H9 (cell line): ENCODE measurements around the gene SRCAP. TPM values are rescaled to one million over a fixed set of nuclear protein-coding genes. Genes with fewer than 3 reads are reported as not detected.

Experiments
- DNase-seq: peaks from one replicate; pipeline ENCODE4 v3.0.0-alpha.2; 2017
- H2AFZ ChIP-seq: one replicate; pipeline ENCODE4 v1.6.1; 2013; ENCODE audit warnings: mild to moderate bottlenecking, low read length, control low read depth, moderate library complexity
- H2AK5ac ChIP-seq: 2 replicates; pipeline ENCODE4 v1.6.1; 2013; ENCODE audit warnings: low read length, control low read depth, mixed read lengths; ENCODE audit not compliant: insufficient read length
- H2BK120ac ChIP-seq: one replicate; pipeline ENCODE4 v1.6.1; 2013; ENCODE audit warnings: low read depth, mild to moderate bottlenecking, low read length, control low read depth, inconsistent platforms; ENCODE audit not compliant: poor library complexity, severe bottlenecking
- H2BK12ac ChIP-seq: 2 replicates; pipeline ENCODE4 v1.6.1; 2013; ENCODE audit warnings: low read length, control low read depth, mixed read lengths, low read depth; ENCODE audit not compliant: insufficient read length
- H2BK15ac ChIP-seq: 2 replicates; pipeline ENCODE4 v1.6.1; 2013; ENCODE audit warnings: low read depth, low read length, control low read depth
- H2BK20ac ChIP-seq: one replicate; pipeline ENCODE4 v1.6.1; 2013; ENCODE audit warnings: low read depth, mild to moderate bottlenecking, low read length, control low read depth, inconsistent platforms; ENCODE audit not compliant: poor library complexity, severe bottlenecking
- H2BK5ac ChIP-seq: 2 replicates; pipeline ENCODE4 v1.6.1; 2013; ENCODE audit warnings: low read length, control low read depth, mixed read lengths; ENCODE audit not compliant: insufficient read length
- H3K14ac ChIP-seq: 2 replicates; pipeline ENCODE4 v1.6.1; 2013; ENCODE audit warnings: low read length, control low read depth; ENCODE audit not compliant: insufficient read depth
- H3K18ac ChIP-seq: 2 replicates; pipeline ENCODE4 v1.6.1; 2013; ENCODE audit warnings: low read depth, mild to moderate bottlenecking, mixed read lengths, low read length, control low read depth; ENCODE audit not compliant: insufficient read length
- H3K23ac ChIP-seq: 2 replicates; pipeline ENCODE4 v1.6.1; 2013; ENCODE audit warnings: low read length, control low read depth, mixed read lengths, low read depth; ENCODE audit not compliant: insufficient read length
- H3K23me2 ChIP-seq: 2 replicates; pipeline ENCODE4 v1.6.1; 2013; ENCODE audit warnings: low read depth, mild to moderate bottlenecking, mixed read lengths, low read length, control low read depth; ENCODE audit not compliant: insufficient read length, poor library complexity, severe bottlenecking
- H3K27ac ChIP-seq: 2 replicates; pipeline ENCODE4 v1.5.1; 2013; ENCODE audit warnings: low read length, control low read depth, mixed read lengths, low read depth; ENCODE audit not compliant: insufficient read length
- H3K27me3 ChIP-seq: 2 replicates; pipeline ENCODE4 v1.6.1; 2013; ENCODE audit warnings: low read length, control low read depth, inconsistent platforms; ENCODE audit not compliant: insufficient read depth
- H3K4ac ChIP-seq: 2 replicates; pipeline ENCODE4 v1.6.1; 2013; ENCODE audit warnings: low read depth, mild to moderate bottlenecking, control low read depth, inconsistent platforms, low read length, moderate library complexity
- H3K4me1 ChIP-seq: 2 replicates; pipeline ENCODE4 v1.6.1; 2013; ENCODE audit warnings: low read length, control low read depth, inconsistent platforms; ENCODE audit not compliant: insufficient read depth
- H3K4me2 ChIP-seq: 2 replicates; pipeline ENCODE4 v1.6.1; 2013; ENCODE audit warnings: low read length, control low read depth, mixed read lengths; ENCODE audit not compliant: insufficient read length, insufficient read depth
- H3K56ac ChIP-seq: 2 replicates; pipeline ENCODE4 v1.6.1; 2013; ENCODE audit warnings: low read depth, mild to moderate bottlenecking, mixed read lengths, low read length, control low read depth; ENCODE audit not compliant: insufficient read length
- H3K79me1 ChIP-seq: 2 replicates; pipeline ENCODE4 v1.6.1; 2013; ENCODE audit warnings: low read depth, mild to moderate bottlenecking, moderate library complexity, low read length, control low read depth, inconsistent platforms; ENCODE audit not compliant: insufficient read depth, poor library complexity, severe bottlenecking
- H3K79me2 ChIP-seq: 2 replicates; pipeline ENCODE4 v1.6.1; 2013; ENCODE audit warnings: low read length, control low read depth, inconsistent platforms; ENCODE audit not compliant: insufficient read depth
- H3K9ac ChIP-seq: 2 replicates; pipeline ENCODE4 v1.6.1; 2013; ENCODE audit warnings: low read length, control low read depth, mixed read lengths; ENCODE audit not compliant: insufficient read length; ENCODE audit errors: extremely low read depth
- H3K9me3 ChIP-seq: one replicate; pipeline ENCODE4 v1.6.1; 2013; ENCODE audit warnings: low read depth, low read length, inconsistent platforms; ENCODE audit not compliant: control insufficient read depth
- H3T11ph ChIP-seq: one replicate; pipeline ENCODE4 v1.6.1; 2013; ENCODE audit warnings: mild to moderate bottlenecking, low read length, control low read depth, inconsistent platforms
- H4K20me1 ChIP-seq: one replicate; pipeline ENCODE4 v1.6.1; 2013; ENCODE audit not compliant: control insufficient read depth, insufficient read length, insufficient read depth
- H4K5ac ChIP-seq: 2 replicates; pipeline ENCODE4 v1.6.1; 2013; ENCODE audit warnings: low read depth, mild to moderate bottlenecking, mixed read lengths, low read length, control low read depth; ENCODE audit not compliant: insufficient read length
- H4K8ac ChIP-seq: replicated peaks from 2 replicates; pipeline ENCODE4 v1.6.1; 2013; ENCODE audit warnings: low read length, control low read depth, mixed read lengths, low read depth; ENCODE audit not compliant: insufficient read length
- H4K91ac ChIP-seq: 2 replicates; pipeline ENCODE4 v1.6.1; 2013; ENCODE audit warnings: low read depth, mild to moderate bottlenecking, moderate library complexity, mixed read lengths, low read length, control low read depth; ENCODE audit not compliant: insufficient read length
- H3K27ac Mint-ChIP-seq, 3 experiments: 2 replicates in 2 of 3; 3 replicates in 1 of 3; pipeline ENCODE4 v1.8.0; 2020 to 2021; ENCODE audit warnings: mixed read lengths in 3 of 3, mild to moderate bottlenecking in 1 of 3, moderate library complexity in 1 of 3
- H3K27me3 Mint-ChIP-seq: 2 replicates; pipeline ENCODE4 v1.8.0; 2021; ENCODE audit warnings: low read depth, mild to moderate bottlenecking, moderate library complexity, mixed read lengths
- H3K36me3 Mint-ChIP-seq, 3 experiments: 2 replicates in 2 of 3; 3 replicates in 1 of 3; pipeline ENCODE4 v1.8.0; 2020 to 2021; ENCODE audit warnings: low read depth in 3 of 3, mixed read lengths in 3 of 3; ENCODE audit not compliant: insufficient read depth in 1 of 3
- H3K4me1 Mint-ChIP-seq, 2 experiments: 2 replicates each; pipeline ENCODE4 v1.8.0; 2020; ENCODE audit warnings: mixed read lengths in 2 of 2
- H3K4me3 Mint-ChIP-seq, 2 experiments: 2 replicates in 1 of 2; 3 replicates in 1 of 2; pipeline ENCODE4 v1.8.0; 2020 to 2021; ENCODE audit warnings: mild to moderate bottlenecking in 2 of 2, mixed read lengths in 2 of 2, moderate library complexity in 1 of 2
- H3K9me3 Mint-ChIP-seq, 2 experiments: 2 replicates in 1 of 2; 3 replicates in 1 of 2; pipeline ENCODE4 v1.8.0; 2020; ENCODE audit warnings: mild to moderate bottlenecking in 2 of 2, mixed read lengths in 2 of 2, moderate library complexity in 1 of 2
- WGBS: extraction: QIAGEN DNeasy Blood & Tissue Kit; methylation state at CpG from one replicate; pipeline ENCODE4 v1.1.7; 2013; ENCODE audit warnings: missing lambda C conversion rate, low lambda C conversion rate, mixed read lengths; ENCODE audit not compliant: insufficient read length; ENCODE audit errors: extremely low coverage; 5-methylcytosine and 5-hydroxymethylcytosine counted together
- total RNA-seq: library from RNA; stranded (reverse); gene quantifications from 2 replicates; pipeline ENCODE4 v1.2.1, GENCODE V29; 2021
- TF ChIP-seq, protein P1 (sequence below): fragments of 200-600 bp; sonication (generic); conservative IDR thresholded peaks from 3 replicates; pipeline ENCODE4 v1.8.0; 2021; ENCODE audit warnings: antibody characterized with exemption, mild to moderate bottlenecking

The SRCAP gene
- total RNA-seq, 1 experiment from 2014 or later: 63.1 TPM

DNA sequence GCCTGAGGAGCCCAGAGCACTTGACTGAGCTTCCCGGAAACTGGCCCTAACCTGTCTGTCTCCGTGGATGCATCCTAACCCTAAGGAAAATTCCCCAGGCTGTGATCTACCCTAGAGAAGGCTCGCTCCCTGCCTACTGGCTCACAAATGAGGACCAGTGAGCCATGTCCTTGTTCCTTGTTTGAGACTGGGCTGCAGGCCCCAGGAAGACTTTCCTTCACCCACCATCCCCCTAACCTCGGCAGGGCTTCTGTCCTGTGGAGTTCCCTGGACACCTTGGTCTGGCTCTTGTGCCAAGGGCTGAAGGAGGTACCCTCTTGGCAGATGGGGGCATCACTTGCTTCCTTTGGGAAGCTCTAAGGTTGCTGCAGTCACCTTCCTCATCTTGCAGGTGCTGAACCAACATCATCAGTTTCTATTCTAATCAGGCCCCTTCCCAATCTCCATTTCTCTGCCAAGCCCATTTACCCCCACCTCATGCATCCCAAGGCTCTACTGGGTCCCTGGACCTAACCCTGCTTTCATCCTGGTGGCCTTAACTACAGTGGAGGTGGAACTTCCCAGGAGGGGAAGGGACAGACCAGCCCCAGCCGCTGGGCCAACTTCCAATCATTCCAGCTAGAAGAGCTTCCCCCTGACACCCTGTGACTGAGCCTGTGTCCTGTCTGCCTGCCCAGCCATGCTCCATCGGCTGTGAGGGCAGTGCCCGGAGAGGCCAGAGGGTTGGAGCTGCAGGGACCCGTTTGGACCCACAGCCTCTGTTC, 75.6 kb downstream of the SRCAP start:
- H3K9me3 Mint-ChIP-seq: no peaks in the 10 kb centered on the region
- Histone ChIP-seq H3K4me2 (peak overlapping the region; percentile 73), H2BK15ac (no peak overlapping the region), H3K27ac (no peak overlapping the region), H4K8ac (no peak overlapping the region), H2BK20ac (no peak overlapping the region), H2BK5ac (no peak overlapping the region), H2BK12ac (no peak overlapping the region), H4K91ac (no peak overlapping the region), H3K9ac (no peak overlapping the region), H3K79me1 (no peaks in the 10 kb centered on the region), H3K27me3 (no peaks in the 10 kb centered on the region), H2BK120ac (no peak overlapping the region), H3K56ac (no peak overlapping the region), H4K5ac (no peak overlapping the region), H3K79me2 (no peaks in the 10 kb centered on the region), H3K23ac (no peak overlapping the region), H3K14ac (no peak overlapping the region), H3K9me3 (no peaks in the 10 kb centered on the region), H4K20me1 (no peaks in the 10 kb centered on the region), H3K23me2 (peaks cover 4% of the 10 kb centered on the region), H3K4ac (no peak overlapping the region), H3K18ac (no peak overlapping the region), H2AK5ac (no peak overlapping the region), H2AFZ (no peak overlapping the region), H3T11ph (no peak overlapping the region), H3K4me1 (no peaks in the 10 kb centered on the region)
- peak overlapping the region; percentile 93 to 96 for H3K4me3 Mint-ChIP-seq
- H3K36me3 Mint-ChIP-seq: peaks cover 26 to 51% (median 37%) of the 10 kb centered on the region in 3 experiments
- peaks cover 18 to 24% of the 10 kb centered on the region in 2 experiments for H3K4me1 Mint-ChIP-seq
- WGBS: no CpG with 5 or more reads among the region's 8 CpGs
- TF ChIP-seq, protein P1, sequence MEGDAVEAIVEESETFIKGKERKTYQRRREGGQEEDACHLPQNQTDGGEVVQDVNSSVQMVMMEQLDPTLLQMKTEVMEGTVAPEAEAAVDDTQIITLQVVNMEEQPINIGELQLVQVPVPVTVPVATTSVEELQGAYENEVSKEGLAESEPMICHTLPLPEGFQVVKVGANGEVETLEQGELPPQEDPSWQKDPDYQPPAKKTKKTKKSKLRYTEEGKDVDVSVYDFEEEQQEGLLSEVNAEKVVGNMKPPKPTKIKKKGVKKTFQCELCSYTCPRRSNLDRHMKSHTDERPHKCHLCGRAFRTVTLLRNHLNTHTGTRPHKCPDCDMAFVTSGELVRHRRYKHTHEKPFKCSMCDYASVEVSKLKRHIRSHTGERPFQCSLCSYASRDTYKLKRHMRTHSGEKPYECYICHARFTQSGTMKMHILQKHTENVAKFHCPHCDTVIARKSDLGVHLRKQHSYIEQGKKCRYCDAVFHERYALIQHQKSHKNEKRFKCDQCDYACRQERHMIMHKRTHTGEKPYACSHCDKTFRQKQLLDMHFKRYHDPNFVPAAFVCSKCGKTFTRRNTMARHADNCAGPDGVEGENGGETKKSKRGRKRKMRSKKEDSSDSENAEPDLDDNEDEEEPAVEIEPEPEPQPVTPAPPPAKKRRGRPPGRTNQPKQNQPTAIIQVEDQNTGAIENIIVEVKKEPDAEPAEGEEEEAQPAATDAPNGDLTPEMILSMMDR: no peak
- peak overlapping the region in 1 of 3 experiments; percentile 40; a peak in 1 of 7 replicates for H3K27ac Mint-ChIP-seq
- DNase-seq: no peak
- H3K27me3 Mint-ChIP-seq: peaks cover 3% of the 10 kb centered on the region; the same call in 1 of the 2 replicates
